ENCODE results near the gene NANS.

DNA sequence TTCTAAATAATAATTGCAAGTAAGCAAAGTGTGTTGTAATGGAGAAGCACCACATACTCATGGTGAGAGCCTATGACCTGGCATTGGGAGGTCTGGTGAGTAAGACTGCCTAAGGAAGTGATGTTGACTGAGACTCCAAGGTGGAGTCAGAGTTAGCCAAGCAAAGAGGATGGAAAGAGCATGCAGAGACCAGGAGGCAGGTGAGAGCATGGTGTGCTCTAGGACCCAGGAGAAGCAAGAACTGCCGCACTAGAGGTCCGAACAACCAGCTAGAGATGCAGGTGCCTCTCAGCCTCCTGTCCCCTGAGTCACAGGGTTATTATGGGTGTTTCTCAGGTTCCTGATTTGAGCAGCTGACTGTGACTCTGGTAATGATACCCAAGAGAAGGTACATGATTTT lies 46.1 kb upstream of the NANS start:
- TF ChIP-seq SPI1 (IDR thresholded peaks at IDR 0.05; ENCODE audit: borderline replicate concordance, low read depth) (no peak), POLR2AphosphoS5 (IDR thresholded peaks at IDR 0.05; ENCODE audit: low read depth) (no peak), GABPA (IDR thresholded peaks at IDR 0.05; ENCODE audit: low read depth) (no peak)
- TF ChIP-seq, protein P1, sequence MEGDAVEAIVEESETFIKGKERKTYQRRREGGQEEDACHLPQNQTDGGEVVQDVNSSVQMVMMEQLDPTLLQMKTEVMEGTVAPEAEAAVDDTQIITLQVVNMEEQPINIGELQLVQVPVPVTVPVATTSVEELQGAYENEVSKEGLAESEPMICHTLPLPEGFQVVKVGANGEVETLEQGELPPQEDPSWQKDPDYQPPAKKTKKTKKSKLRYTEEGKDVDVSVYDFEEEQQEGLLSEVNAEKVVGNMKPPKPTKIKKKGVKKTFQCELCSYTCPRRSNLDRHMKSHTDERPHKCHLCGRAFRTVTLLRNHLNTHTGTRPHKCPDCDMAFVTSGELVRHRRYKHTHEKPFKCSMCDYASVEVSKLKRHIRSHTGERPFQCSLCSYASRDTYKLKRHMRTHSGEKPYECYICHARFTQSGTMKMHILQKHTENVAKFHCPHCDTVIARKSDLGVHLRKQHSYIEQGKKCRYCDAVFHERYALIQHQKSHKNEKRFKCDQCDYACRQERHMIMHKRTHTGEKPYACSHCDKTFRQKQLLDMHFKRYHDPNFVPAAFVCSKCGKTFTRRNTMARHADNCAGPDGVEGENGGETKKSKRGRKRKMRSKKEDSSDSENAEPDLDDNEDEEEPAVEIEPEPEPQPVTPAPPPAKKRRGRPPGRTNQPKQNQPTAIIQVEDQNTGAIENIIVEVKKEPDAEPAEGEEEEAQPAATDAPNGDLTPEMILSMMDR (IDR thresholded peaks at IDR 0.05; ENCODE audit: insufficient read depth, low read length), result no peak
- TF ChIP-seq, protein P2, sequence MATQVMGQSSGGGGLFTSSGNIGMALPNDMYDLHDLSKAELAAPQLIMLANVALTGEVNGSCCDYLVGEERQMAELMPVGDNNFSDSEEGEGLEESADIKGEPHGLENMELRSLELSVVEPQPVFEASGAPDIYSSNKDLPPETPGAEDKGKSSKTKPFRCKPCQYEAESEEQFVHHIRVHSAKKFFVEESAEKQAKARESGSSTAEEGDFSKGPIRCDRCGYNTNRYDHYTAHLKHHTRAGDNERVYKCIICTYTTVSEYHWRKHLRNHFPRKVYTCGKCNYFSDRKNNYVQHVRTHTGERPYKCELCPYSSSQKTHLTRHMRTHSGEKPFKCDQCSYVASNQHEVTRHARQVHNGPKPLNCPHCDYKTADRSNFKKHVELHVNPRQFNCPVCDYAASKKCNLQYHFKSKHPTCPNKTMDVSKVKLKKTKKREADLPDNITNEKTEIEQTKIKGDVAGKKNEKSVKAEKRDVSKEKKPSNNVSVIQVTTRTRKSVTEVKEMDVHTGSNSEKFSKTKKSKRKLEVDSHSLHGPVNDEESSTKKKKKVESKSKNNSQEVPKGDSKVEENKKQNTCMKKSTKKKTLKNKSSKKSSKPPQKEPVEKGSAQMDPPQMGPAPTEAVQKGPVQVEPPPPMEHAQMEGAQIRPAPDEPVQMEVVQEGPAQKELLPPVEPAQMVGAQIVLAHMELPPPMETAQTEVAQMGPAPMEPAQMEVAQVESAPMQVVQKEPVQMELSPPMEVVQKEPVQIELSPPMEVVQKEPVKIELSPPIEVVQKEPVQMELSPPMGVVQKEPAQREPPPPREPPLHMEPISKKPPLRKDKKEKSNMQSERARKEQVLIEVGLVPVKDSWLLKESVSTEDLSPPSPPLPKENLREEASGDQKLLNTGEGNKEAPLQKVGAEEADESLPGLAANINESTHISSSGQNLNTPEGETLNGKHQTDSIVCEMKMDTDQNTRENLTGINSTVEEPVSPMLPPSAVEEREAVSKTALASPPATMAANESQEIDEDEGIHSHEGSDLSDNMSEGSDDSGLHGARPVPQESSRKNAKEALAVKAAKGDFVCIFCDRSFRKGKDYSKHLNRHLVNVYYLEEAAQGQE (IDR thresholded peaks at IDR 0.05; ENCODE audit: insufficient replicate concordance, low read depth), result no peak

Measured in HL-60 (cell line).